Measurements from ENCODE around the gene PERM1.

PERM1 gene

DNA sequence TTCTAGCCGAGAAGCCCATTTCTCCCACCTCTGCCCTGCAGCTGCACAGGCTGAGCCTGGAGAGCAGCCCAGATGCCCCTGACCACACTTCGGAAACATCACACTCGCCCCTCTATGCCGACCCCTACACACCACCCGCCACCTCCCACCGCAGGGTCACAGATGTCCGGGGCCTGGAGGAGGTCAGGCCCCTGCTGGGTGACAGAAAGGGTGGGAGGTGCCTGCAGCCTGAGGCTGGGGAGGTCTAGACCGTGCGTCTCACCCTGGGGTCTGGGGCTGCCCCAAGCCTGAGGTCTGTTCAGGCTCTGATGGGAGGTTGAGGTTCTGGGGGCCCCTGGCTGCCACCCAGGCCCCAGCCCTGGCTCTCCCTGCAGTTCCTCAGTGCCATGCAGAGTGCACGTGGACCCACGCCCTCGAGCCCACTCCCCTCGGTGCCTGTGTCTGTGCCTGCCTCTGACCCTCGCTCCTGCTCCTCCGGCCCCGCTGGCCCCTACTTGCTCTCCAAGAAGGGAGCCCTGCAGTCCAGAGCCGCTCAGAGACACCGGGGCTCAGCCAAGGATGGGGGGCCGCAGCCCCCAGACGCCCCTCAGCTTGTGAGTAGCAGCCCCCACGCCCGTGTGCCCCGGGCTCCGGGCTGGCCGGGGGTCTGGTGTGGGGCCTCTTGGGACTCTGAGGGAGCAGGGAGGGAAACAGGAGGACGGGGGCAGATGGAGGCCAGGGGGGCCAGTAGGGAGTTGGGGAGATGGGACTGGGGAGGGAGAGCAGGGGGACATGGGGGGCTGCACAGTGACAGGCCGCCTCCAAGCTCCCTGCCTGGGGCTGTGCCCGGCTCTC lies 8.2 kb downstream of the PERM1 start:
- H3K36me3 ChIP-seq (ENCODE audit: insufficient read depth, low read length): no peaks in the 10 kb centered on the region
- no peak overlapping the region for H3K9ac ChIP-seq (ENCODE audit: low read depth, low read length, poor library complexity, severe bottlenecking)

DNA sequence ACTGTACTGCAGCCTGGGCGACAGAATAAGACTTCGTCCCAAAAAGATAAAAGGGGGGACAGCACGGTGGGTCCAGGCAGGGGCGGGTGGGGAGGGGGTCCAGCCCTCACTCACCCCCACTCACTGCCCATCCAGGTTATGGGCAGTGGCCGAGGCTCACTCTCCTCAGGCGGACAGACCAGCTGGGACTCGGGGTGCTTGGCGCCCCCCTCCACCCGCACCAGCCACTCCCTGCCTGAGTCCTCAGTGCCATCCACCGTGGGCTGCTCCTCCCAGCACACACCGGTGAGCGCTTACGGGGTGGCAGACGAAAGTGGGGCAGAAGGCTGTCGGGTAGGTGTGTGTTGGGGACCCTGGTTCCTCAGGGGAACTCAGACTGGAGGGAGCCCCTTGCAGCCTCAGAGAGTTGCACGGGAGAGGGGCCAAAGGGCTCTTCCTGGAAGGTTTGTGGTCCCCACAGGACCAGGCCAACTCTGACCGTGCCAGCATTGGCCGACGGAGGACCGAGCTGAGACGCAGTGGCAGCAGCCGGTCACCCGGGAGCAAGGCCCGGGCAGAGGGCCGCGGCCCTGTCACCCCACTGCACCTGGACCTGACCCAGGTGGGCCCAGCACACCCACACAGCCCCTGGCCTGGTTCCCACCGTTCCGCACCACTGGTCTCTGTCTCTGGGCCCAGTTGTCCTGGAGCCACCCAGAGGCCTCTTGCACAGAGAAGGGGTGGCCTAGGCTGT lies 9.0 kb downstream of the PERM1 start:
- TF ChIP-seq EZH2phosphoT487 (IDR thresholded peaks at IDR 0.05; ENCODE audit: borderline replicate concordance): no peak
- TF ChIP-seq, protein P1, sequence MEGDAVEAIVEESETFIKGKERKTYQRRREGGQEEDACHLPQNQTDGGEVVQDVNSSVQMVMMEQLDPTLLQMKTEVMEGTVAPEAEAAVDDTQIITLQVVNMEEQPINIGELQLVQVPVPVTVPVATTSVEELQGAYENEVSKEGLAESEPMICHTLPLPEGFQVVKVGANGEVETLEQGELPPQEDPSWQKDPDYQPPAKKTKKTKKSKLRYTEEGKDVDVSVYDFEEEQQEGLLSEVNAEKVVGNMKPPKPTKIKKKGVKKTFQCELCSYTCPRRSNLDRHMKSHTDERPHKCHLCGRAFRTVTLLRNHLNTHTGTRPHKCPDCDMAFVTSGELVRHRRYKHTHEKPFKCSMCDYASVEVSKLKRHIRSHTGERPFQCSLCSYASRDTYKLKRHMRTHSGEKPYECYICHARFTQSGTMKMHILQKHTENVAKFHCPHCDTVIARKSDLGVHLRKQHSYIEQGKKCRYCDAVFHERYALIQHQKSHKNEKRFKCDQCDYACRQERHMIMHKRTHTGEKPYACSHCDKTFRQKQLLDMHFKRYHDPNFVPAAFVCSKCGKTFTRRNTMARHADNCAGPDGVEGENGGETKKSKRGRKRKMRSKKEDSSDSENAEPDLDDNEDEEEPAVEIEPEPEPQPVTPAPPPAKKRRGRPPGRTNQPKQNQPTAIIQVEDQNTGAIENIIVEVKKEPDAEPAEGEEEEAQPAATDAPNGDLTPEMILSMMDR (conservative IDR thresholded peaks at IDR 0.05; ENCODE audit: low read length): no peak
- Histone ChIP-seq H3K4me3 (ENCODE audit: low read length, poor library complexity, severe bottlenecking) (no peak overlapping the region), H3K27me3 (ENCODE audit: insufficient read depth, low read length, poor library complexity, severe bottlenecking) (no peaks in the 10 kb centered on the region)

More for the DNA sequence above, 8.2 kb downstream of the PERM1 start:
- Histone ChIP-seq H3K9me2 (replicated peaks; ENCODE audit: low read depth, low read length) (no peaks in the 10 kb centered on the region), H3K4me1 (ENCODE audit: insufficient read depth, low read length, poor library complexity, severe bottlenecking) (peaks cover 4% of the 10 kb centered on the region), H3K4me2 (ENCODE audit: low read depth, low read length, poor library complexity, severe bottlenecking) (no peak overlapping the region), H4K20me1 (ENCODE audit: insufficient read depth, low read length, poor library complexity, severe bottlenecking) (no peaks in the 10 kb centered on the region), H3K79me2 (ENCODE audit: insufficient read depth, low read length) (no peaks in the 10 kb centered on the region), H3K9me3 (ENCODE audit: insufficient read depth, low read depth, low read length) (no peaks in the 10 kb centered on the region), H3F3A (ENCODE audit: low read depth) (no peaks in the 10 kb centered on the region), H3K4me3 (ENCODE audit: low read length, poor library complexity, severe bottlenecking) (no peak overlapping the region), H2AFZ (ENCODE audit: low read length) (no peak overlapping the region), H3K27me3 (ENCODE audit: insufficient read depth, low read length, poor library complexity, severe bottlenecking) (no peaks in the 10 kb centered on the region)
- TF ChIP-seq, protein P1 (conservative IDR thresholded peaks at IDR 0.05; ENCODE audit: low read length): no peak
- TF ChIP-seq EZH2phosphoT487 (IDR thresholded peaks at IDR 0.05; ENCODE audit: borderline replicate concordance): no peak

DNA sequence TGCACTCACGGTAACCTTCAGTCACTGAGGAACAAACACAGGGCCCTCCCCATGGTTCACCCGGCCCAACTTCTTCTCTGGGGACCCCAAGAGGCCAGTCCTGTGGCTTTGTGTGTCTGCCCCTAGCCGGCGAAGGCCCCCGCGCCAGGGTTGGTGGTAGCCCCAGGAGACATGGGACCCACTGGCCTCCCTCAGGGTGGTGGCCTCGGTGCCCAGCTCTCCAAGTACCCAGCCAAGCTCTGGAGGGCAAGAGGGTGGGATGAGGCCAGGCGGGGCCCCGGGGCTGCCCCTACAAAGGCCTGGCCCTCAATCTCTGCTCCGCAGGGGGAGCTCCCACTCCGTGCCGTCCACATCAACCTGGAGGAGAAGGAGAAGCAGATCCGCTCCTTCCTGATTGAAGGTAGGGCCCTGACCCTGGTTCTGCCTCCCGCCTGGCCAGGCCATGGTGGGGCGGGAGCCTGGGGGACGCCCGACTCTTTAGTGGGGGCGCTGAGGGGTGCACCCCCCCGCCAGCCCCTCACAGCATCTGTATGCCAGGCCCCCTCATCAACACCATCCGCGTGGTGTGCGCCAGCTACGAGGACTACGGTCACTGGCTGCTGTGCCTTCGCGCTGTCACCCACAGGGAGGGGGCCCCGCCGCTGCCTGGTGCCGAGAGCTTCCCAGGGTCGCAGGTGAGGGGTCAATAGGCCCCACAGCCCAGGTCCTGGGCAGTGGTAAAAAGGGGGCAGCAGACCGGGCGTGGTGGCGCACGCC lies 10.0 kb downstream of the PERM1 start:
- no peak for TF ChIP-seq EZH2phosphoT487 (IDR thresholded peaks at IDR 0.05; ENCODE audit: borderline replicate concordance)
- TF ChIP-seq, protein P1 (conservative IDR thresholded peaks at IDR 0.05; ENCODE audit: low read length): no peak
- H4K20me1 ChIP-seq (ENCODE audit: insufficient read depth, low read length, poor library complexity, severe bottlenecking): no peaks in the 10 kb centered on the region
- no peak overlapping the region for H3K9ac ChIP-seq (ENCODE audit: low read depth, low read length, poor library complexity, severe bottlenecking)
- no peak overlapping the region for H3K4me2 ChIP-seq (ENCODE audit: low read depth, low read length, poor library complexity, severe bottlenecking)
- no peaks in the 10 kb centered on the region for H3K79me2 ChIP-seq (ENCODE audit: insufficient read depth, low read length)
- no peaks in the 10 kb centered on the region for H3F3A ChIP-seq (ENCODE audit: low read depth)
- H3K4me3 ChIP-seq (ENCODE audit: low read length, poor library complexity, severe bottlenecking): no peak overlapping the region
- no peak overlapping the region for H2AFZ ChIP-seq (ENCODE audit: low read length)
- H3K9me3 ChIP-seq (ENCODE audit: insufficient read depth, low read depth, low read length): no peaks in the 10 kb centered on the region
- no peaks in the 10 kb centered on the region for H3K36me3 ChIP-seq (ENCODE audit: insufficient read depth, low read length)
- H3K27me3 ChIP-seq (ENCODE audit: insufficient read depth, low read length, poor library complexity, severe bottlenecking): no peaks in the 10 kb centered on the region
- peaks cover 12% of the 10 kb centered on the region for H3K4me1 ChIP-seq (ENCODE audit: insufficient read depth, low read length, poor library complexity, severe bottlenecking)
- no peaks in the 10 kb centered on the region for H3K9me2 ChIP-seq (replicated peaks; ENCODE audit: low read depth, low read length)

More for the DNA sequence above, 9.0 kb downstream of the PERM1 start:
- no peaks in the 10 kb centered on the region for H3K9me3 ChIP-seq (ENCODE audit: insufficient read depth, low read depth, low read length)
- no peaks in the 10 kb centered on the region for H3K9me2 ChIP-seq (replicated peaks; ENCODE audit: low read depth, low read length)
- H3F3A ChIP-seq (ENCODE audit: low read depth): no peaks in the 10 kb centered on the region
- no peak overlapping the region for H3K4me2 ChIP-seq (ENCODE audit: low read depth, low read length, poor library complexity, severe bottlenecking)
- no peak overlapping the region for H2AFZ ChIP-seq (ENCODE audit: low read length)
- no peaks in the 10 kb centered on the region for H3K79me2 ChIP-seq (ENCODE audit: insufficient read depth, low read length)
- no peak overlapping the region for H3K9ac ChIP-seq (ENCODE audit: low read depth, low read length, poor library complexity, severe bottlenecking)
- H3K4me1 ChIP-seq (ENCODE audit: insufficient read depth, low read length, poor library complexity, severe bottlenecking): peaks cover 4% of the 10 kb centered on the region
- H3K36me3 ChIP-seq (ENCODE audit: insufficient read depth, low read length): no peaks in the 10 kb centered on the region
- no peaks in the 10 kb centered on the region for H4K20me1 ChIP-seq (ENCODE audit: insufficient read depth, low read length, poor library complexity, severe bottlenecking)

Measured in Loucy (cell line).